Smooth muscle cell (in vitro differentiated cells): ENCODE results near the gene NUDT8. TPM values are rescaled to one million over a fixed set of nuclear protein-coding genes. Genes with fewer than 3 reads are reported as not detected.
"Not testable (repeated sequence)": the region's sequence is repeated elsewhere in the genome, so short reads cannot be mapped to it uniquely, and the experiment has no call there.

ENCODE experiments used
- DNase-seq: peaks from one replicate; lab custom pipeline; 2025; ENCODE audit not compliant: unreplicated experiment; lab: John Stamatoyannopoulos, UW
- H2AFZ ChIP-seq: fragments of 200-600 bp; sonication (generic); 2 replicates; pipeline ENCODE4 v1.6.0; 2016; ENCODE audit warnings: antibody characterized with exemption, low read depth, mild to moderate bottlenecking
- H3F3A ChIP-seq: fragments of 200-600 bp; sonication (generic); 2 replicates; pipeline ENCODE4 v1.6.0; 2017; ENCODE audit warnings: antibody characterized with exemption, low read depth
- H3K27ac ChIP-seq: fragments of 200-600 bp; sonication (generic); 2 replicates; pipeline ENCODE4 v1.5.1; 2016; ENCODE audit warnings: low read depth, mild to moderate bottlenecking
- H3K27me3 ChIP-seq: fragments of 200-600 bp; sonication (generic); 2 replicates; pipeline ENCODE4 v1.6.1; 2016; ENCODE audit warnings: low read depth, mild to moderate bottlenecking
- H3K36me3 ChIP-seq: fragments of 200-600 bp; sonication (generic); 2 replicates; pipeline ENCODE4 v1.5.1; 2016; ENCODE audit warnings: low read depth
- H3K4me1 ChIP-seq: fragments of 200-600 bp; sonication (generic); 2 replicates; pipeline ENCODE4 v1.5.1; 2016; ENCODE audit warnings: low read depth
- H3K4me2 ChIP-seq: fragments of 200-600 bp; sonication (generic); 2 replicates; pipeline ENCODE4 v1.6.0; 2016; ENCODE audit warnings: mild to moderate bottlenecking
- H3K4me3 ChIP-seq: fragments of 200-600 bp; sonication (generic); 2 replicates; pipeline ENCODE4 v1.5.1; 2016; ENCODE audit warnings: mild to moderate bottlenecking
- H3K79me2 ChIP-seq: fragments of 200-600 bp; sonication (generic); 2 replicates; pipeline ENCODE4 v1.6.0; 2016; ENCODE audit warnings: low read depth, mild to moderate bottlenecking
- H3K9ac ChIP-seq: fragments of 200-600 bp; sonication (generic); 2 replicates; pipeline ENCODE4 v1.6.0; 2016; ENCODE audit warnings: low read depth
- H3K9me3 ChIP-seq: fragments of 200-600 bp; sonication (generic); replicated peaks from 2 replicates; pipeline ENCODE4 v1.5.1; 2016; ENCODE audit warnings: low read depth
- H4K20me1 ChIP-seq: fragments of 200-600 bp; sonication (generic); 2 replicates; pipeline ENCODE4 v1.6.0; 2016; ENCODE audit warnings: low read depth
- WGBS: methylation state at CpG from one replicate; pipeline ENCODE4 v1.1.7; 2016; ENCODE audit warnings: low lambda C conversion rate; 5-methylcytosine and 5-hydroxymethylcytosine counted together
- polyA plus RNA-seq: library from polyadenylated mRNA; unstranded; fragments of >200 nt; fragmentation: Nextera tagmentation; extraction: Ambion mirVana; gene quantifications from 2 replicates; pipeline ENCODE4 v1.2.1, GENCODE V29; 2016
- total RNA-seq: library from RNA; depleted of rRNA; stranded (reverse); fragments of >200 nt; gene quantifications from 2 replicates; pipeline ENCODE4 v1.2.3, GENCODE V29; 2014
- TF ChIP-seq, protein P1 (sequence below): fragments of 200-600 bp; sonication (generic); IDR thresholded peaks from 2 replicates; pipeline ENCODE4 v1.5.1; 2017; ENCODE audit warnings: borderline replicate concordance, mild to moderate bottlenecking, antibody characterized with exemption; ENCODE audit not compliant: insufficient read depth, poor library complexity, severe bottlenecking

The NUDT8 gene
- total and polyA plus RNA-seq, 2 experiments from 2014 or later, result 0.67 to 15.6 TPM

DNA sequence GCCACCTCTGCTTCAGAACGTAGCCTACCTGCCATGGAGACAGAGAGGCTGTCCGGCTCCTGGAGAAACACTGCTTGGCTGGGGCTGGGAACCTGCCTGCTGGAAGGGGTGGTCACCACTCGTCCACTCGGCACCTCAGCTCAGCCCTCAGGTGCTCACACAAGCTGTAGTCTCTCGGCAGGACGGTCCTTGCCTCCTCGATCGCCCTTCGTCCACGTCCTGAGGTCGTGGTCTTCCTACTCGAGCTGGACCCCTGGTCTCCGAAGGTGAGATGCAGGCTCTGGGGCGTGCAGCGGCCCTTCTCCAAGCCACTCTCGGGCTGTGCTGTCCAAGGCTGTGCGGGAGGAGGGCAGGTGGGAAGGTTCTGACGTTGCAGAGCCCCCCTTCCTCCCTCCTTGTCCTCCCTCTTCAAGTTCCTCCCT, 9.7 kb upstream of the NUDT8 start, which contains the start of gene TBX10:
Gene TBX10, minus strand, starts transcription at position 326 of the 422 bp plus-strand sequence. Its CDS starts 291 bp downstream, at position 35.
- H3K9ac ChIP-seq, result no peak within 1 kb of the TSS
- no peak within 1 kb of the TSS for H3K4me2 ChIP-seq
- DNase-seq, result no peak
- no peaks in the 10 kb centered on the region for H3K36me3 ChIP-seq
- 85% methylated on average over 16 of the region's 18 CpGs for WGBS
- no peaks in the 10 kb centered on the region for H3K79me2 ChIP-seq
- no peaks in the 10 kb centered on the region for H3F3A ChIP-seq
- no peak within 1 kb of the TSS for H2AFZ ChIP-seq
- no peak within 1 kb of the TSS for H3K27ac ChIP-seq
- H4K20me1 ChIP-seq, result no peaks in the 10 kb centered on the region
- H3K4me1 ChIP-seq, result no peaks in the 10 kb centered on the region
- H3K4me3 ChIP-seq, result no peak within 1 kb of the TSS
- TF ChIP-seq, protein P1, sequence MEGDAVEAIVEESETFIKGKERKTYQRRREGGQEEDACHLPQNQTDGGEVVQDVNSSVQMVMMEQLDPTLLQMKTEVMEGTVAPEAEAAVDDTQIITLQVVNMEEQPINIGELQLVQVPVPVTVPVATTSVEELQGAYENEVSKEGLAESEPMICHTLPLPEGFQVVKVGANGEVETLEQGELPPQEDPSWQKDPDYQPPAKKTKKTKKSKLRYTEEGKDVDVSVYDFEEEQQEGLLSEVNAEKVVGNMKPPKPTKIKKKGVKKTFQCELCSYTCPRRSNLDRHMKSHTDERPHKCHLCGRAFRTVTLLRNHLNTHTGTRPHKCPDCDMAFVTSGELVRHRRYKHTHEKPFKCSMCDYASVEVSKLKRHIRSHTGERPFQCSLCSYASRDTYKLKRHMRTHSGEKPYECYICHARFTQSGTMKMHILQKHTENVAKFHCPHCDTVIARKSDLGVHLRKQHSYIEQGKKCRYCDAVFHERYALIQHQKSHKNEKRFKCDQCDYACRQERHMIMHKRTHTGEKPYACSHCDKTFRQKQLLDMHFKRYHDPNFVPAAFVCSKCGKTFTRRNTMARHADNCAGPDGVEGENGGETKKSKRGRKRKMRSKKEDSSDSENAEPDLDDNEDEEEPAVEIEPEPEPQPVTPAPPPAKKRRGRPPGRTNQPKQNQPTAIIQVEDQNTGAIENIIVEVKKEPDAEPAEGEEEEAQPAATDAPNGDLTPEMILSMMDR, result no peak
- no peaks in the 10 kb centered on the region for H3K9me3 ChIP-seq
- H3K27me3 ChIP-seq, result peaks cover 6% of the 10 kb centered on the region

DNA sequence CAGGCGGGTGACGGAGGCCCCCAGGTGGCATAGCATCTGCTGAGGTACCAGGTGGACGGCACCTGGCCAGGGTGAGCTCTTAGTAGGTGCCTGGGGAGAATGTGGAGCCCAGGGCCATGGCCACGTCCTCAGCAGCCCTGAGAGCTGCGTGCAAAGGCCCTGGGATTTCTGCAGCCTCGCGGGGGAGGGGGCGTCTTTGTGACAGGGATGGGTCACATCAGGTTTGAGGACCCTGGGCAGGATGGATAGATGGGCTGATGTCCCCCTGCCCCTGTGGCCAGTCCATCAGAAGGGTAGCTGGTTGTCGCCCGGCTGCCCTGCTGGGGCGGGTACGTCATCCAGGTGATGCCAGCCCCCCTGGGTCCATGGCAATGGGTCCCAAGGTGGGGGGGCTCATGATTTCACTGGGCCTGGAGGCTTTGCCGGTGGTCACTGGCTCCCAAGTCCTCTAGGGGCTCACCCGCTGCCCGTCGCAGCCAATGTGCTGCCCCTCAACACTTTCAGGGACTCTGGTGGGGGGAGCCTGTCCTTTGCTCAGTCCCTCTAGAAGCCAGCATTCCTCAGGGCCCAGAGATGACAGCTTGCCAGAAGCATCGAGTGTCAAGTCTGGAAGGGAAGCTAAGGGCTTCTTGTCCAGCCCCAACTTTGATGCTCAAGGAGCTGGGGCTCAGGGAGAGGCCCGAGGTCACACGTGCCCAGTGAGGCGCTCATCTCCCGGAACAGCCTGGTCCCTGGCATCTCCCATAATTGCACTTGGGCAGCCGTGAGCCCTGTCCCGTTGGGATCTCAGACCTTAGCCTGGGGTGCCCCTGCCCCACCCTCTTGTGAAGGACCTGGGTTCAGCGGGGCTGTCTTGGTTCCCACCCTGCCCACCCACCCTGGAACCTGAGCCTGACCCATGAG, 9.0 kb upstream of the NUDT8 start:
- H2AFZ ChIP-seq, result no peak overlapping the region
- H3K79me2 ChIP-seq, result no peaks in the 10 kb centered on the region
- no peak overlapping the region for H3K9ac ChIP-seq
- 93% methylated on average over 21 of the region's 24 CpGs for WGBS
- no peaks in the 10 kb centered on the region for H3K9me3 ChIP-seq
- H3K27ac ChIP-seq, result no peak overlapping the region
- H4K20me1 ChIP-seq, result no peaks in the 10 kb centered on the region
- no peaks in the 10 kb centered on the region for H3F3A ChIP-seq
- no peaks in the 10 kb centered on the region for H3K36me3 ChIP-seq
- TF ChIP-seq, protein P1, result no peak
- no peak for DNase-seq
- H3K27me3 ChIP-seq, result peaks cover 6% of the 10 kb centered on the region
- H3K4me1 ChIP-seq, result no peaks in the 10 kb centered on the region
- no peak overlapping the region for H3K4me2 ChIP-seq
- no peak overlapping the region for H3K4me3 ChIP-seq

DNA sequence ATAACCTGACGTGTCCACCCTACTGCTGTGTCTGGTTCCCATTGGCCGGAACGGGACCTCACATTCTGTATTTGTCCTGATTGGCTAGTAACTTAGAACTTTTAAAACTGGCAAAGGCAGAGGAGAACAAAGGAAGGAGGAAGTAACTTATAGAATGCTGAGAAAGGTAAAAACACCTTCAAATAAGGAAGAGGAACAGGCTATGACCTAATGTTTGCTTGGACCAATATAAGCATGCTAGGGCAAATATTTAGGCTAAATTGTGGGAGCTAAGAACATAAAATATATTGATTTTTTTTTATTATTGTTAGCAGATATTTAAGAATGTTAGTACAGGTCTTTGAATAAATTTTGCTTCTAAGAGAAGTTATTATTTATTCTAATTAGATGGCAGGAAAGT, 7.7 kb upstream of the NUDT8 start:
- not testable (repeated sequence) for H2AFZ ChIP-seq, H3K9ac ChIP-seq, H3K79me2 ChIP-seq, H3K36me3 ChIP-seq, H3K4me1 ChIP-seq, H4K20me1 ChIP-seq, H3K27ac ChIP-seq, H3K4me2 ChIP-seq, DNase-seq, H3F3A ChIP-seq, H3K27me3 ChIP-seq, H3K4me3 ChIP-seq, H3K9me3 ChIP-seq
- 90% methylated on average over 3 of the region's 3 CpGs for WGBS

DNA sequence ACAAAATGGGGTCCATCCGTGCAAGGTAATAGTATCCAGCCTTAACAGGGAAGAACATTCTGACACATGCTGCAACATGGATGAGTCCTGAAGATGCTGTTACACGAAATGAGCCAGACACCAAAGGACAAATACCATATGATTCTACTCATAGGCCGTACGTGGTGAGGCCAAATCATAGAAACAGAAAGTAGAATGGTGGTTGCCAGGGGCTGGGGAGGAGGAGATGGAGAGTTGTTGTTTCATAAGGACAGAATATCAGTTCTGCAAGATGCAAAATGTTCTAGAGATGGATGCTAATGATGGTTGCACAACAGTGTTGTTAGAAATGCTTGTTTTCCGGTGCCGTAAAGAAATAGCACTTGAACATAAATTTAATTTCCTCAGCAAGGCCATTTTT, 7.2 kb upstream of the NUDT8 start:
- no peaks in the 10 kb centered on the region for H4K20me1 ChIP-seq
- no peak overlapping the region for H3K9ac ChIP-seq
- H3K27ac ChIP-seq, result no peak overlapping the region
- DNase-seq, result no peak
- TF ChIP-seq, protein P1, result no peak
- H3K4me3 ChIP-seq, result no peak overlapping the region
- H3K27me3 ChIP-seq, result peaks cover 6% of the 10 kb centered on the region
- no peaks in the 10 kb centered on the region for H3K36me3 ChIP-seq
- H3F3A ChIP-seq, result no peaks in the 10 kb centered on the region
- no peaks in the 10 kb centered on the region for H3K9me3 ChIP-seq
- no peaks in the 10 kb centered on the region for H3K4me1 ChIP-seq
- no peak overlapping the region for H2AFZ ChIP-seq
- 90% methylated on average over 6 of the region's 6 CpGs for WGBS
- no peak overlapping the region for H3K4me2 ChIP-seq
- no peaks in the 10 kb centered on the region for H3K79me2 ChIP-seq
